Esophagus squamous epithelium (tissue), 5 donors: Measurements from ENCODE around the gene SEPTIN3. TPM values are rescaled to one million over a fixed set of nuclear protein-coding genes. Genes with fewer than 3 reads are reported as not detected.

Experiments
- DNase-seq: peaks from one replicate; lab custom pipeline; 2025; lab: John Stamatoyannopoulos, UW
- H3K27ac ChIP-seq, 4 donors: fragments of 200-600 bp; sonication (generic); one replicate each; pipeline ENCODE4 v1.5.1; 2016 to 2019; ENCODE audit warnings: mild to moderate bottlenecking in 1 of 4
- H3K27me3 ChIP-seq, 4 donors: fragments of 200-600 bp; sonication (generic); 1 replicate in 3 of 4; 2 replicates in 1 of 4; pipeline versions ENCODE4 v1.5.1 to v1.6.0; 2017 to 2021; ENCODE audit warnings: antibody characterized with exemption in 1 of 4
- H3K36me3 ChIP-seq, 3 donors: fragments of 200-600 bp; sonication (generic); one replicate each; pipeline ENCODE4 v1.5.1; 2016 to 2019
- H3K4me1 ChIP-seq, 3 donors: fragments of 200-600 bp; sonication (generic); one replicate each; pipeline ENCODE4 v1.5.1; 2017 to 2019
- H3K4me3 ChIP-seq, 4 donors: fragments of 200-600 bp; sonication (generic); 1 replicate in 3 of 4; 2 replicates in 1 of 4; pipeline ENCODE4 v1.5.1; 2016 to 2019; ENCODE audit warnings: mild to moderate bottlenecking in 2 of 4, moderate library complexity in 1 of 4
- H3K9me3 ChIP-seq, 3 donors: fragments of 200-600 bp; sonication (generic); one replicate each; pipeline ENCODE4 v1.5.1; 2016 to 2019
- POLR2A ChIP-seq, 4 donors: fragments of 450-650 bp; IDR thresholded peaks; one replicate each; pipeline ENCODE4 v1.6.1; 2017; ENCODE audit warnings: antibody characterized with exemption in 4 of 4, mild to moderate bottlenecking in 4 of 4, moderate library complexity in 3 of 4
- WGBS, 2 donors: methylation state at CpG; one replicate each; pipeline ENCODE4 v1.1.5; 2018; 5-methylcytosine and 5-hydroxymethylcytosine counted together
- intact Hi-C: fragments of 100-400 bp; cut with DNase I; formaldehyde crosslinking; loops from one replicate; pipeline ENCODE4 v1.15.0; 2022
- total RNA-seq, 4 donors: library from RNA; depleted of rRNA; stranded (reverse); fragments of >200 nt; gene quantifications; one replicate each; pipeline ENCODE4 v1.1.0, GENCODE V29; 2016
- TF ChIP-seq, protein P1 (sequence below), 6 experiments: fragments of 450-650 bp in 4 of 6; fragments of 200-600 bp in 2 of 6; sonication (generic) in 2 of 6; IDR thresholded peaks; one replicate each; pipeline ENCODE4 v1.5.1; 2016 to 2019; ENCODE audit warnings: antibody characterized with exemption in 6 of 6, mild to moderate bottlenecking in 4 of 6, moderate library complexity in 4 of 6
- donor health status: DM: yes; HTN: yes; CAD: no.

The SEPTIN3 gene
- total RNA-seq, 4 donors from 2014 or later: 0.04 to 1.1 (median 0.34) TPM

DNA sequence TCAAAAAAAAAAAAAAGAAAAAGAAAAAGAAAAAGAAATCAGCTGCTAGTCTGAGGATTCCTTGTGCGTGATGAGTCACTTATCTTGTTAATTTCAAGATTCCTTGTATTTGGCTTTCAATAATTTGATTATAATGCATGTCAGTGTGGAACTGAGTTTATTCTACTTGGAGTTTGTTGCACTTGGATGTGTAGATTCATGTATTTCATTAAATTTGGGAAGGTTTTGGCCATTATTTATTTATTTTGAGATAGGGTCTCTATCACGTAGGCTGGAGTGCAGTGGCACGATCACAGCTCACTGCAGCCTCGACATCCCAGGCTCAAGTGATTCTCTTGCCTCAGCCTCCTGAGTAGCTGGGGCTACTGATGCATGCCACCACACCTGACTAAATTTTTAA lies 44.1 kb downstream of the SEPTIN3 start:
- DNase-seq: no peak
- H3K9me3 ChIP-seq: peaks cover 0 to 23% (median 13%) of the 10 kb centered on the region in 3 donors
- TF ChIP-seq POLR2A (IDR thresholded peaks at IDR 0.05): no peak
- TF ChIP-seq, protein P1, sequence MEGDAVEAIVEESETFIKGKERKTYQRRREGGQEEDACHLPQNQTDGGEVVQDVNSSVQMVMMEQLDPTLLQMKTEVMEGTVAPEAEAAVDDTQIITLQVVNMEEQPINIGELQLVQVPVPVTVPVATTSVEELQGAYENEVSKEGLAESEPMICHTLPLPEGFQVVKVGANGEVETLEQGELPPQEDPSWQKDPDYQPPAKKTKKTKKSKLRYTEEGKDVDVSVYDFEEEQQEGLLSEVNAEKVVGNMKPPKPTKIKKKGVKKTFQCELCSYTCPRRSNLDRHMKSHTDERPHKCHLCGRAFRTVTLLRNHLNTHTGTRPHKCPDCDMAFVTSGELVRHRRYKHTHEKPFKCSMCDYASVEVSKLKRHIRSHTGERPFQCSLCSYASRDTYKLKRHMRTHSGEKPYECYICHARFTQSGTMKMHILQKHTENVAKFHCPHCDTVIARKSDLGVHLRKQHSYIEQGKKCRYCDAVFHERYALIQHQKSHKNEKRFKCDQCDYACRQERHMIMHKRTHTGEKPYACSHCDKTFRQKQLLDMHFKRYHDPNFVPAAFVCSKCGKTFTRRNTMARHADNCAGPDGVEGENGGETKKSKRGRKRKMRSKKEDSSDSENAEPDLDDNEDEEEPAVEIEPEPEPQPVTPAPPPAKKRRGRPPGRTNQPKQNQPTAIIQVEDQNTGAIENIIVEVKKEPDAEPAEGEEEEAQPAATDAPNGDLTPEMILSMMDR (IDR thresholded peaks at IDR 0.05): no peak
- no peaks in the 10 kb centered on the region for H3K36me3 ChIP-seq
- H3K27me3 ChIP-seq: peaks cover 0 to 5% (median 0%) of the 10 kb centered on the region in 4 donors
- H3K4me1 ChIP-seq: no peaks in the 10 kb centered on the region
- no peak overlapping the region for H3K27ac ChIP-seq
- no peak overlapping the region for H3K4me3 ChIP-seq
- intact Hi-C loops: no loop called here
- WGBS, 2 donors: 70% methylated on average over 4 of the region's 4 CpGs

DNA sequence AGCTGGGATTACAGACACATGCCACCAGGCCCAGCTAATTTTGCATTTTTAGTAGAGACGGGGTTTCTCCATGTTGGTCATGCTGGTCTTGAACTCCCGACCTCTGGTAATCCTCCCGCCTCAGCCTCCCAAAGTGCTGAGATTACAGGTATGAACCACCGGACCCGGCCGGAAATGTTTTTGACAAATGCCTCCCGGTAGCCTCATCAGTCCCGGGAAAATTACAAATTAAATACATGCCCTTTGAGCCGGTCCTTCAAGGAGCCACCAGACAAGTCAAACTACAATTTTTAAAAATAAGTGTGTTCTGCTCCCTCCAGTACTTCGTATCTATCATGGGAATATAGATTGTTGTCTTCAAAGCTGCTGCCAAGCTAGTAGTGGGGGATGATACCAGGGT lies 46.9 kb downstream of the SEPTIN3 start:
- no peaks in the 10 kb centered on the region for H3K4me1 ChIP-seq
- no peak overlapping the region for H3K27ac ChIP-seq
- WGBS, 2 donors: 65 to 77% methylated on average over 5 to 10 of the region's 10 CpGs
- H3K27me3 ChIP-seq: peaks cover 0 to 5% (median 0%) of the 10 kb centered on the region in 4 donors
- TF ChIP-seq, protein P1 (IDR thresholded peaks at IDR 0.05): no peak
- no peak for TF ChIP-seq POLR2A (IDR thresholded peaks at IDR 0.05)
- intact Hi-C loops: no loop called here
- DNase-seq: no peak
- H3K4me3 ChIP-seq: no peak overlapping the region
- H3K36me3 ChIP-seq: no peaks in the 10 kb centered on the region
- H3K9me3 ChIP-seq: peaks cover 0 to 8% (median 5%) of the 10 kb centered on the region in 3 donors

DNA sequence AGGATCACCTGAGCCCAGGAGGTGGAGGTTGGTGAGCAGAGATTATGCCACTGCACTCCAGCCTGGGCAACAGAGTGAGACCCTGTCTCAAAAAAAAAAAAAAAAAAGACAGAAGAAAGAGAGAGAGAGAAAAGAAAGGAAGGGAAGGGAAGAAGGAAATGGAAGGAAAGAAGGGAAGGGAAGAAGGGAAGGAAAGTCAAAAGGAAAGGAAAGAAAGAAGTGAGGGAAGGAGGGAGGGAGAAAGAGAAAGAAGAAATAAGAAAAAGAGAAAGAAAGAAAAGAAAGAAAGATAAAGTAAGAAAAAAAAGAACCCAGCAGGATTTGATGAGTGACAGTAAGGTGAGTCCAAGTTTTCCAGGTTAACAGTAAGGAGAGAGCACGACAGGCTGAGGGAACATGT lies 49.0 kb downstream of the SEPTIN3 start:
- H3K4me3 ChIP-seq: no peak overlapping the region
- 52 to 68% methylated on average over 1 of the region's 1 CpG for WGBS, 2 donors
- no peak overlapping the region for H3K27ac ChIP-seq
- TF ChIP-seq, protein P1 (IDR thresholded peaks at IDR 0.05): no peak
- H3K27me3 ChIP-seq: peaks cover 0 to 5% (median 0%) of the 10 kb centered on the region in 4 donors
- intact Hi-C loops: no loop called here
- no peaks in the 10 kb centered on the region for H3K36me3 ChIP-seq
- H3K4me1 ChIP-seq: peaks cover 0 to 5% (median 0%) of the 10 kb centered on the region in 3 donors
- H3K9me3 ChIP-seq: no peaks in the 10 kb centered on the region
- DNase-seq: no peak

Other genes starting within 250 kb of the SEPTIN3 start
- gene CCDC134, start 168.8 kb upstream of the SEPTIN3 start, total RNA-seq: 1 to 10 TPM; 5.1 to 9.0 (median 7.2) TPM
- 100 to 1,000 TPM in 2 of 4 donors, 10 to 100 TPM in 2; 72.8 to 138 (median 98.6) TPM for gene SREBF2, start 136.3 kb upstream of the SEPTIN3 start, total RNA-seq
- not detected for gene SHISA8, start 54.4 kb upstream of the SEPTIN3 start, total RNA-seq
- 1 to 10 TPM in 1 of 4 donors, under 1 TPM in 3; 0.19 to 1.9 (median 0.32) TPM for gene TNFRSF13C, start 42.6 kb upstream of the SEPTIN3 start, total RNA-seq
- gene CENPM, start 22.3 kb upstream of the SEPTIN3 start, total RNA-seq: 10 to 100 TPM in 2 of 4 donors, 1 to 10 TPM in 2; 6.9 to 12.6 (median 10.5) TPM
- under 1 TPM in 2 of 4 donors, not detected in 2; 0.08 to 0.95 TPM for gene WBP2NL, start 29.3 kb downstream of the SEPTIN3 start, total RNA-seq
- 10 to 100 TPM; 14.9 to 24.8 (median 19.9) TPM for gene NAGA, start 101.4 kb downstream of the SEPTIN3 start, total RNA-seq
- 10 to 100 TPM in 2 of 4 donors, 1 to 10 TPM in 2; 6.3 to 14.5 (median 9.5) TPM for gene PHETA2, start 104.8 kb downstream of the SEPTIN3 start, total RNA-seq
- 10 to 100 TPM in 1 of 4 donors, 1 to 10 TPM in 3; 4.9 to 15.4 (median 8.6) TPM for gene SMDT1, start 110.3 kb downstream of the SEPTIN3 start, total RNA-seq
- 10 to 100 TPM; 65.0 to 72.4 (median 67.1) TPM for gene NDUFA6, start 121.3 kb downstream of the SEPTIN3 start, total RNA-seq
- 1 to 10 TPM in 2 of 4 donors, under 1 TPM in 2; 0.35 to 1.5 (median 1.2) TPM for gene CYP2D6, start 161.4 kb downstream of the SEPTIN3 start, total RNA-seq